NB4 (cell line): Measurements from ENCODE around the gene SH3BP4.

Experiments used
- DNase-seq: peaks from one replicate; pipeline ENCODE4 v3.0.0; 2010; ENCODE audit warnings: low read depth
- H3K4me3 ChIP-seq: one replicate; pipeline ENCODE4 v1.5.1; 2011; ENCODE audit warnings: mild to moderate bottlenecking, low read depth, low read length, moderate library complexity
- MAX ChIP-seq: IDR thresholded peaks from 2 replicates; pipeline ENCODE4 v1.6.1; 2011; ENCODE audit warnings: low read depth, low read length
- MYC ChIP-seq: IDR thresholded peaks from 2 replicates; pipeline ENCODE4 v1.6.1; 2011; ENCODE audit warnings: low read depth, low read length
- POLR2A ChIP-seq: IDR thresholded peaks from 2 replicates; pipeline ENCODE4 v1.6.1; 2011; ENCODE audit warnings: mild to moderate bottlenecking; ENCODE audit not compliant: insufficient read length; ENCODE audit errors: extremely low read depth
- TF ChIP-seq, protein P1 (sequence below): IDR thresholded peaks from one replicate; pipeline ENCODE4 v1.5.1; 2012; ENCODE audit warnings: low read depth, low read length

SH3BP4 gene

GRCh38 chr2:234978466-234979203, 26.8 kb downstream of the SH3BP4 start:
- no peak for TF ChIP-seq MAX
- TF ChIP-seq, protein P1, sequence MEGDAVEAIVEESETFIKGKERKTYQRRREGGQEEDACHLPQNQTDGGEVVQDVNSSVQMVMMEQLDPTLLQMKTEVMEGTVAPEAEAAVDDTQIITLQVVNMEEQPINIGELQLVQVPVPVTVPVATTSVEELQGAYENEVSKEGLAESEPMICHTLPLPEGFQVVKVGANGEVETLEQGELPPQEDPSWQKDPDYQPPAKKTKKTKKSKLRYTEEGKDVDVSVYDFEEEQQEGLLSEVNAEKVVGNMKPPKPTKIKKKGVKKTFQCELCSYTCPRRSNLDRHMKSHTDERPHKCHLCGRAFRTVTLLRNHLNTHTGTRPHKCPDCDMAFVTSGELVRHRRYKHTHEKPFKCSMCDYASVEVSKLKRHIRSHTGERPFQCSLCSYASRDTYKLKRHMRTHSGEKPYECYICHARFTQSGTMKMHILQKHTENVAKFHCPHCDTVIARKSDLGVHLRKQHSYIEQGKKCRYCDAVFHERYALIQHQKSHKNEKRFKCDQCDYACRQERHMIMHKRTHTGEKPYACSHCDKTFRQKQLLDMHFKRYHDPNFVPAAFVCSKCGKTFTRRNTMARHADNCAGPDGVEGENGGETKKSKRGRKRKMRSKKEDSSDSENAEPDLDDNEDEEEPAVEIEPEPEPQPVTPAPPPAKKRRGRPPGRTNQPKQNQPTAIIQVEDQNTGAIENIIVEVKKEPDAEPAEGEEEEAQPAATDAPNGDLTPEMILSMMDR, result no peak
- no peak overlapping the region for H3K4me3 ChIP-seq
- DNase-seq, result no peak

DNA sequence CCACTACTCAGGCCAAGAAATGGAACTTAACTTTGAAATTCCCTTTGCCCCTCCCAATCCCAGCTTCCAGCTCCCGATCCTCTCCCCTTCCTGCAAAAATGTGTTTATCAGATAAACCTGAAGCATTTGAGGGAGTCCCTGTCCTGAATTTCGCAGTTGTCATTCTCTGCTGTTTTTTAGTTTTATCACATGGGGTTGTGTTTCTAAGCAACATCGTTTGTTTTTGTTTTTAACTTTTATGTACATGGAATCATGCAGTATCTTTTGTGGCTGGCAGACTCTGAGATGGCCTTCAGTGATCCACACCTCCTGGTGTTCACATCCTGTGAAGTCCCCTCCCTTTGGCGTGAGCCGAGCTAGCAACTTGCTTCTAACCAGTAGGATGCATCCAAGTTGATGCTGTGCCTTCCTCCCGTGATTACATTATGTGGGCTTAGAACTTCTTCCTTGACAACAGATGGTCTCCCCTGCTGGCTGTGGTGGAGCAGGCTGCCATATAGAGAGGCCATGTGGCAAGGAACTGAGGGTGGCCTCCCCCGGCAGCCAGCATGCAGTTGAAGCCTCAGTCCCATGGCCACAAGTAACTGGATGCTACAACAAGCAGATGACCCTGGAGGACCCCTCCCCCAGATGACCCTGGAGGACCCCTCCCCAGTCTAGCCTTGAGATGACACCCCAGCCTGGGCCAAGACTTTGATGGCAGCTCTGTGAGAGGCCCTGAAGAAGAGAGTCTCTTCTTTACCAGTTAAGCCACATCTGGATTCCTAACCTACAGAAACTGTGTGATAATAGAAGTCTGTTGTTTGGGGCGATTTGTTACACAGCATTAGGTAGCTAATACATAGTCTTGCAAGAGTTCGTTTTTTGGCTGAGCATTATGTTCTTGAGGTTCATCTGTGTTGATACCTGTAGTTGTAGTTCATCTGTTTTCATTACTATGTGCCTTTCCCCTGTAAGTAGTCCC, 27.7 kb downstream of the SH3BP4 start:
- H3K4me3 ChIP-seq, result no peak overlapping the region
- TF ChIP-seq, protein P1, result no peak
- TF ChIP-seq POLR2A (no peak), MYC (no peak), MAX (no peak)
- no peak for DNase-seq

- DNase-seq, result no peak
- TF ChIP-seq MAX, result no peak
- no peak for TF ChIP-seq MYC
- no peak for TF ChIP-seq POLR2A
- TF ChIP-seq, protein P1, result no peak
- no peak overlapping the region for H3K4me3 ChIP-seq
Measured at GRCh38 chr2:234980451-234981187, 28.8 kb downstream of the SH3BP4 start.

- no peak for DNase-seq
- H3K4me3 ChIP-seq, result no peak overlapping the region
- TF ChIP-seq, protein P1, result no peak
Measured at GRCh38 chr2:234981197-234982095, 29.6 kb downstream of the SH3BP4 start.

DNA sequence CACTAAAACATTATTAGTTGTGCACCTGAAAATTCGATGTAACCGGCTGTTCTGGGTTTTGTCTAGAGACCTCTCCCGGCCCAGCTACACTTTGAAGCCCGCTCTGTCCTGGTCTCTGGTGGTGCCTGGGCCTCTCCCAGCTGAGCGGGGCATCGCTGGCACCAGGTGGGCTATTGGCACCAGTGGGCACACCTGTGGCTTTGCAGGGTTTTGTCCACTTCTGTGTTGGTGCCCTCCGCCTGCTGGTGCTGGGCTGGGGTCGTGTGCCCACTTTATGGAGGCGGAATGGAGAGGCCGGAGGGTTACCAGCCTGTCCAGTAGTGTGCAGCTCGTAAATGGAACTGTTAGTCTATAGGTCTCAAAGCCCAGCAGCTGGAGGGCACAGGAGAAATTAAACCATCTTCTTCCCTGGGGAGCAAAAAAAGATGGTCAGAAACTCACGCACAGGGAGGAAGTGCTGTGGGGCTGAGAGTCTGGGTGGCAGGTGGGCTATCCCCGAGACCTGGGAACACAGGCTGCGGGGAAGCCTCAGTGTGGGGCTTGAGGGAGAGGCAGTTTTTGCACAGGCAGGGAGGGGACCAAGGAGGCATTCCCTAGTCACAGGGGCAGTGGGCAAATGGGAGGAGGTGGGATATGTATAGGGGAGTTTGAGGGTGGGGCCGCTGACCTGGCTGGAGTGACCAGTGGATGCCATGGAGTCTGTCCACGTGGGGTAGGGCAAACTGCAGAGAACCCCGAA, 30.4 kb downstream of the SH3BP4 start:
- TF ChIP-seq, protein P1, result no peak
- TF ChIP-seq MAX, result no peak
- no peak for TF ChIP-seq POLR2A
- no peak for DNase-seq
- no peak overlapping the region for H3K4me3 ChIP-seq
